GM12874 (cell line): ENCODE results near the gene KRT39.

Source experiments
- CTCF ChIP-seq: IDR thresholded peaks from 2 replicates; pipeline ENCODE4 v1.5.1; 2011; ENCODE audit warnings: low read depth, mild to moderate bottlenecking, control low read depth, low read length, moderate library complexity; ENCODE audit not compliant: insufficient read depth

The KRT39 gene

GRCh38 chr17:40944531-40944930, 22.2 kb downstream of the KRT39 start:
- TF ChIP-seq CTCF, result no peak

GRCh38 chr17:40942553-40942952, 24.2 kb downstream of the KRT39 start:
- no peak for TF ChIP-seq CTCF

- no peak for TF ChIP-seq CTCF
These were observed 26.5 kb downstream of the KRT39 start for GRCh38 chr17:40940266-40940665.

- TF ChIP-seq CTCF, result no peak
These were observed 27.8 kb downstream of the KRT39 start for GRCh38 chr17:40938981-40939380.

- TF ChIP-seq CTCF, result no peak
These were observed 29.3 kb downstream of the KRT39 start, which contains the start of gene KRT23 for GRCh38 chr17:40937384-40937819. Gene KRT23, minus strand, starts transcription at chr17:40937646. Its CDS starts 1,043 bp downstream, at chr17:40936603.

- TF ChIP-seq CTCF, result no peak
These were observed 29.8 kb downstream of the KRT39 start for GRCh38 chr17:40936976-40937375.

GRCh38 chr17:40936437-40936971, 30.2 kb downstream of the KRT39 start:
- no peak for TF ChIP-seq CTCF
